HG03571 (cell line): ENCODE results near the gene CERS1.

ENCODE experiments used
- ATAC-seq: cut with Tn5 transposase; IDR thresholded peaks from one replicate; pipeline ENCODE4 v1.9.1; 2021; ENCODE audit not compliant: unreplicated experiment

Gene CERS1

GRCh38 chr19:18858906-18859646 is 36.9 kb downstream of the CERS1 start:
- no peak for ATAC-seq

GRCh38 chr19:18857223-18857622 is 38.7 kb downstream of the CERS1 start:
- no peak for ATAC-seq

- no peak for ATAC-seq
Measured at GRCh38 chr19:18856385-18857126, 39.4 kb downstream of the CERS1 start.

- no peak for ATAC-seq
Measured at GRCh38 chr19:18855647-18856384, 40.1 kb downstream of the CERS1 start.

- no peak for ATAC-seq
Measured at GRCh38 chr19:18854982-18855381, 41.0 kb downstream of the CERS1 start.

GRCh38 chr19:18853755-18854427 is 42.1 kb downstream of the CERS1 start:
- no peak for ATAC-seq

GRCh38 chr19:18852648-18853047 is 43.3 kb downstream of the CERS1 start:
- no peak for ATAC-seq

- no peak for ATAC-seq
Measured at GRCh38 chr19:18851673-18852325, 44.2 kb downstream of the CERS1 start.

GRCh38 chr19:18850471-18851375 is 45.2 kb downstream of the CERS1 start:
- ATAC-seq: no peak

- no peak for ATAC-seq
Measured at GRCh38 chr19:18849838-18850400, 46.0 kb downstream of the CERS1 start.

GRCh38 chr19:18848878-18849661 is 46.9 kb downstream of the CERS1 start:
- ATAC-seq: no peak

GRCh38 chr19:18847549-18848463 is 48.2 kb downstream of the CERS1 start:
- no peak for ATAC-seq

- ATAC-seq: no peak
Measured at GRCh38 chr19:18846862-18847548, 49.0 kb downstream of the CERS1 start.

- no peak for ATAC-seq
Measured at GRCh38 chr19:18845961-18846360, 50.0 kb downstream of the CERS1 start.

GRCh38 chr19:18844806-18845329 is 51.1 kb downstream of the CERS1 start:
- no peak for ATAC-seq

- ATAC-seq: no peak
Measured at GRCh38 chr19:18843960-18844359, 52.0 kb downstream of the CERS1 start.

GRCh38 chr19:18842166-18842565 is 53.8 kb downstream of the CERS1 start:
- no peak for ATAC-seq
